Urinary bladder (tissue), 4 donors: ENCODE data around the gene ADPGK. TPM values are rescaled to one million over a fixed set of nuclear protein-coding genes. Genes with fewer than 3 reads are reported as not detected.
A peak's percentile ranks its signal among the peaks of the same experiment; 100 is the strongest.

ENCODE experiments used
- DNase-seq: peaks from one replicate; pipeline ENCODE4 v3.0.0-alpha.2; 2015; ENCODE audit errors: extremely low spot score
- H3K27ac ChIP-seq: one replicate; pipeline ENCODE4 v1.5.1; 2013; ENCODE audit warnings: low read depth, mild to moderate bottlenecking, moderate library complexity
- H3K36me3 ChIP-seq: one replicate; pipeline ENCODE4 v1.6.1; 2013; ENCODE audit warnings: mild to moderate bottlenecking, moderate library complexity; ENCODE audit not compliant: insufficient read depth
- H3K4me1 ChIP-seq: one replicate; pipeline ENCODE4 v1.6.1; 2013; ENCODE audit warnings: mild to moderate bottlenecking, moderate library complexity; ENCODE audit not compliant: insufficient read depth
- H3K4me3 ChIP-seq: one replicate; pipeline ENCODE4 v1.5.1; 2013; ENCODE audit warnings: low read depth, low read length
- WGBS: extraction: QIAGEN DNeasy Blood & Tissue Kit; methylation state at CpG from one replicate; pipeline ENCODE4 v1.1.7; 2013; 5-methylcytosine and 5-hydroxymethylcytosine counted together
- polyA plus RNA-seq: library from polyadenylated mRNA; stranded (reverse); fragments of 200-250 nt; gene quantifications from one replicate; pipeline ENCODE4 v1.2.3, GENCODE V29; 2013
- total RNA-seq: library from RNA; depleted of rRNA; stranded (reverse); fragments of >200 nt; gene quantifications from one replicate; pipeline ENCODE4 v1.2.3, GENCODE V29; 2014
- donor health status: healthy with polysubstance abuse.
- donor health status: healthy.

Gene ADPGK
- total and polyA plus RNA-seq, 2 donors, result 28.8 to 65.7 TPM

DNA sequence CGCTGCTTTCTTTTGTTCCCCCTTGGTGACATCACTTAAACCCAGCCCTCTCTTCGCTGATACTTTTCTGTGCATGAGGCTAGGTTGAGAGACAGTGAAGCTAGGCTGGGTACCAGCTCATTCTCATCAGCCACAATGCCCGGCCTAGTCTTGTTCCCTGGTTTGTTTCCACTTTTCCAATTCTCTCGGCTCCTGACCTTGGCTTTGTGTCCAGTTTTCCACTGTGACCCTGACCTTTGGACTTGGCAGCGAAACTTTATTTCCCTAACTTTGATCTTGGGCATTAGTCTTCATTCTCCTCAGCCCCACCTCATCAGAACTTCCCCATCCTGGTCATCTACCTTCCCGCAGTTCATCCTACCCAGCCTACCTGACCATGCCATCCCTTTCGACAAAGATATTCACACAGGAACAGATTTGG is 908 bp upstream of the ADPGK start:
- no peaks in the 10 kb centered on the region for H3K4me1 ChIP-seq
- peak overlapping the region; percentile 96 for H3K4me3 ChIP-seq
- no peak overlapping the region for H3K27ac ChIP-seq
- H3K36me3 ChIP-seq, result no peaks in the 10 kb centered on the region
- no peak for DNase-seq
- 45% methylated on average over 7 of the region's 7 CpGs for WGBS

DNA sequence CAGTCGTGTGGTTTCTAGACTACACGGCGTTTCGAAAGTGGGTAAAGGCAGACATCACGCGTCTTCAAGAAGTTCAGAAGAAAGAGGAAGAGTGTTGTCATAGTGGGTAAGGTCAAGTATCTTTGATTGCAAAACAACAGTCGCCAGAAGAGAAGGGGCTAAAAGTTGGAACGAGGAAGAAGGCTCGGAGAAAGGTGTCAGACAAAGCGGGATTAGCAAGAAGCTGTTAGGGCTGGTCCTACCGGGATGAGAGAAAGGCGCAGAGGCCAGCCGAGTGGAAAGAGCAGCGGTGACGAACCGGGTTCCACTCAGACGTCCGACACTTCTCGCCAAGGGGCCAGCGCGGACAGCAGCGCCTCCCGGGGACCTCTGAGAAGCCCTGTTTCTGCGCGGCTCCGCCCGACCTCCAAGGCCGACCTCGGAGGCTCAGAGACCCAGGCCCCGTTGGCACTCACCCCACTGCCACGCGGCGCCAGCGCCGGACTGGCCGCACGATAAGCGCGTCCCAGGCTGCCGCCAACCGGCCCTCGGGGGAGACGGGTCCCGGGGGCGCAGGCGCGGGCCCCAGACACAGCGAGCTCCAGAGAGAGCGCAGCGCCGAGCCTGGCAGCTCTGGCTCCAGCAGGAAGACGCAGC is 436 bp downstream of the ADPGK start:
- Histone ChIP-seq H3K4me1 (no peaks in the 10 kb centered on the region), H3K4me3 (peak overlapping the region; percentile 96), H3K27ac (peak overlapping the region; percentile 85), H3K36me3 (no peaks in the 10 kb centered on the region)
- under 1% methylated on average over 52 of the region's 52 CpGs for whole genome bisulfite sequencing
- DNase-seq, result no peak

DNA sequence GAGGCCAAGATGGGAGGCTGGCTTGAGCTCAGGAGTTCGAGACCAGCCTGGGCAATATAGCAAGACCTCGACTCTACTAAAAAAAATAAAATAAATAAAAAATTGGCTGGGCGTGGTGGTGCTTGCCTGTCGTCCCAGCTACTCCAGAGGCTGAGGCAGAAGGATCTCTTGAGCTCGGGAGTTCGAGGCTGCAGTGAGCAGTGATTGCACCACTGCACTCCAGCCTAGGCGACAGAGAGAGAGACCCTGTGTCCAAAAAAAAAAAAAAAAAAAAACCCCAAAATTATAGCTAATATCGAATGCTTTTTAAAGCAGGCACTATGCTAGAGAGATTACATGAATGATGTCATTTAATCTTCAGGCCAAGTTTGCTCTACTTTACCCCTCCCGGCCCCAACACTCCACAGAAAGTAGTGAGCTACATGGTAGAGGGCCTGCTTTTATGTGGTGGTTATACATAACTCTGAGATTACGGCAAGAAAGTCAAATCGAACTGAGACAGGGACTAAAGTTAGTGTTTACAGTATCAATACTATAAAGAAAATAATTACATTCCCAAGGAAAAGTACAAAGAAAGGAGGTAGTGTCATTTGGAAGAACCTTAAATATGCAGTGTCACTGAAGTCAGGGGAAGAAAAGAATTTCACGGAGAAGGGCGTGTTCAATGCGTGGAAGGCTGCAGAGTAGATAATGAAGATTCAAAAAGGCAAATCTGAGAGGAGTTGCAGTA is 1.1 kb downstream of the ADPGK start:
- no peak overlapping the region for H3K27ac ChIP-seq
- H3K36me3 ChIP-seq, result no peaks in the 10 kb centered on the region
- DNase-seq, result no peak
- peak overlapping the region; percentile 96 for H3K4me3 ChIP-seq
- 44% methylated on average over 14 of the region's 14 CpGs for WGBS
- H3K4me1 ChIP-seq, result no peaks in the 10 kb centered on the region

GRCh38 chr15:72781631-72782030 is 1.9 kb downstream of the ADPGK start:
- WGBS, result 80% methylated on average over 6 of the region's 6 CpGs
- no peaks in the 10 kb centered on the region for H3K36me3 ChIP-seq
- H3K27ac ChIP-seq, result no peak overlapping the region
- H3K4me3 ChIP-seq, result no peak overlapping the region
- no peaks in the 10 kb centered on the region for H3K4me1 ChIP-seq
- no peak for DNase-seq

DNA sequence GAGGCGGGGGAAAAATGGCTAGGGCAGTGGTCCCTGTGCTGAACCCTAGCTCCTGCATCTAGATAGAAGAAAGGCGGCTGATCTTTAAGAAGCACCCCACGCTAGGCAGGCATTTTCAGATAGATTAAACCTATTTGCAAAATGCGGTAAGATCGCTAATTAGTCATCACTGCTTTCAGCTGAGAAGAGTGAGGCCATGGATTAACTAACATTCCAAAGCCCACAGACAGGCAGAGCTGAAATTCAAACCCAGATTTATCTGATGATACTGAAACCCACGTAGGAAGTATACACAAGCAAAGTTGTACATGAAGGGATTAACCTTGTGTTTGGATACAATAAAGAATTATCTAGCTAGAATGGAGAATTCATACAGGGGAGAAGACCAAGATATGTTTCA is 4.8 kb downstream of the ADPGK start:
- Histone ChIP-seq H3K27ac (no peak overlapping the region), H3K4me3 (no peak overlapping the region), H3K4me1 (no peaks in the 10 kb centered on the region), H3K36me3 (no peaks in the 10 kb centered on the region)
- DNase-seq, result no peak
- 84% methylated on average over 6 of the region's 6 CpGs for WGBS

GRCh38 chr15:72774696-72775383 is 8.7 kb downstream of the ADPGK start:
- WGBS, result 87% methylated on average over 2 of the region's 2 CpGs

DNA sequence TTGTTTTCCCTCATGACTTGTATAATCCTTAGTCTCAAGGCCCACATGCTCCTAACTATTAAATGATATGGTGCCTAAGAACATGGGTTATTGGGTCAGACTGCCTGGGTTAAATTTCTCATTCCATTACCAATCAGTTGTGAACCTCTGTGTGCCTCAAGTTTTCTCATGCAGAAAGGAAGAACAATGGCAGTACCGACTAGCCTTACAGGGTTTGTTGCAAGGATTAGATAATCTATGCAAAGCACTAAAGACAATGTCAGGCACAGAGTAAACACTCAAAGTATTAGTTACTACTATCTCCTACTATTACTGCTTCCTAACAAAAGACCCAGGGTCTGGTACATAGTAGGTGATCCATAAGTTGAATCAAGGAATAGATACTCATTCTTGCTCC is 12.2 kb downstream of the ADPGK start:
- Histone ChIP-seq H3K4me1 (no peaks in the 10 kb centered on the region), H3K4me3 (no peak overlapping the region), H3K27ac (no peak overlapping the region), H3K36me3 (peaks cover 6% of the 10 kb centered on the region)
- no peak for DNase-seq
- 66% methylated on average over 1 of the region's 1 CpG for WGBS

More at GRCh38 chr15:72774696-72775383, 8.7 kb downstream of the ADPGK start:
- Histone ChIP-seq H3K27ac (no peak overlapping the region), H3K4me3 (no peak overlapping the region), H3K36me3 (peaks cover 1% of the 10 kb centered on the region), H3K4me1 (no peaks in the 10 kb centered on the region)
- DNase-seq, result no peak

DNA sequence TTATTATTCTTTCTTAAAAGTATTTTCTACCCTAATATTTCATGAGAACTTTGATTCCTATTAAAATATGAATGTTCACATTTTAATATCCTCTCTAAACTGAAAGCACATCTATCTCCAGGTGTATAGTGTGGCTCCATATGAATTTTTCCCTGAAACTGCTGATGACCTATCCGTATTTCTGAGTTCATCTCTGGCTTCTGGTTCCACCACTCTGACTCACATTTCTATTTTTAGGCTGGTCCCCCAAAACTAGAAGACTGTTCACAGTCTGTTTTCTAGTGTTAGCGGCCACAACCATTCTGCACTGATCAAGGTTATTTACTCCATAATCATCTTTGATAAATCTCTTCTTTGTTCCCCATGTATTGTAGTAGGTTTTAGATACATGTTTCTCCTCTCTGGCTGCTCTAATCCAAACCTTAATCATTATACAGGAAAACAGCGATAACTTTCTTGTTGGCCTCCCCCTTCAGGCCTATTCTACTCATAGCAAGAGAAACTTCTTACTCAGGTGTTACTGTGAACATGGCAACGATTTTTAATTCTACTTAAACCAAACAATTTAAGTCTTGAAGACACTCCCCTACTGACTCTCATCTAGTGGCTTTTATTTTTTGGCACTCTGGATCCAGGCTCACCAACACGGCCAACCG is 12.8 kb downstream of the ADPGK start:
- H3K4me3 ChIP-seq, result no peak overlapping the region
- H3K36me3 ChIP-seq, result peaks cover 7% of the 10 kb centered on the region
- H3K27ac ChIP-seq, result no peak overlapping the region
- WGBS, result 84% methylated on average over 6 of the region's 6 CpGs
- no peaks in the 10 kb centered on the region for H3K4me1 ChIP-seq
- DNase-seq, result no peak

- no peak overlapping the region for H3K4me3 ChIP-seq
- H3K4me1 ChIP-seq, result no peaks in the 10 kb centered on the region
- peaks cover 7% of the 10 kb centered on the region for H3K36me3 ChIP-seq
- DNase-seq, result no peak
- WGBS, result 98% methylated on average over 2 of the region's 2 CpGs
- H3K27ac ChIP-seq, result no peak overlapping the region
Observed at GRCh38 chr15:72766780-72767179, 16.8 kb downstream of the ADPGK start.

DNA sequence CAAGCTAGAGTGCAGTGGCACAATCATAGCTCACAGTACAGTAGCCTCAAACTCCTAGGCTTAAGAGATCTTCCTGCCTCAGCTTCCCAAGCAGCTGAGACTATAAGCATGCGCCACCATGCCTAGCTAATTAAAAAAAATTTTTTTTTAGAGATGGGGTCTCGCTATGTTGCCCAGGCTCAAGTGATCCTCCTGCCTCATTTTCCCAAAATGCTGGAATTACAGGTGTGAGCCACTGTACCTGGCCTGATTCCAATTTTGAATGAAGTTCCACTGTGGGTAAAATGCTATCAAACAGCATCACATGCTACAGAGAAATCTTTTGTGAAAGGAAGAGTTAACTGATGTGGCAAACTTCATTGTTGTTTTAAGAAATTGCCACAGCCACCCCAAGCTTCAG is 17.5 kb downstream of the ADPGK start:
- DNase-seq, result no peak
- no peaks in the 10 kb centered on the region for H3K4me1 ChIP-seq
- no peak overlapping the region for H3K4me3 ChIP-seq
- peaks cover 6% of the 10 kb centered on the region for H3K36me3 ChIP-seq
- H3K27ac ChIP-seq, result no peak overlapping the region
- WGBS, result 98% methylated on average over 2 of the region's 2 CpGs

GRCh38 chr15:72764656-72765055 is 18.9 kb downstream of the ADPGK start:
- no peak overlapping the region for H3K4me3 ChIP-seq
- H3K27ac ChIP-seq, result no peak overlapping the region
- WGBS, result 99% methylated on average over 3 of the region's 3 CpGs

DNA sequence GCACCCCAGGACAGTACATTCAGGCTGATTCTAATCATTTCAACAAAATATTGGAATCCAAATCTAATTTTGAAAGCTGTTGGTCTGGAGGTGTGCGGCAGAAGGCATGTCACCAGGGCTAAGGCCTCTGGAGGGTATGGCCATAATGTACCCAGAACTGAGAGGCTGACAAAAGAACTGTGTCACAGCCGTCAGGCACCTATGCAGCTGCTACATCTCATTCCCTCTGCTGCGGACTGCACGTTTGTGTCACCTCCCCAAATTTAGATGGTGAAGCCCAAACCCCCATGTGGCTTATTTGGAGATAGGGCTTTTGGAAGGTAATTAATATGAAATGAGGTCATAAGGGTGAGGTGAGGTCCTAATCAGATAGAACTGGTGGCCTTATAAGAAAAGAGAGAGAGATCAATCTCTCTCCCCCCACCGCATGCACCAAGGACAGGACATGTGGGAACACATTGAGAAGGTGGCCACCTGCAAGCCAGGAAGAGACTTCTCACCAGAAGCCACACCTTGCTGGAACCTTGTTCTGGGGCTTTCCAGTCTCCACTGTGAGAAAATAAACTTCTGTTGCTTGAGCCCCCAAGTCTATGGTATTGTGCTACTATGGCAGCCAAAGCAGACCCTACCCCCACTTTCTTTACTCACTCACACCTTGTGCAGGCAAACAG is 22.8 kb downstream of the ADPGK start:
- H3K36me3 ChIP-seq, result peaks cover 1% of the 10 kb centered on the region

More at GRCh38 chr15:72764656-72765055, 18.9 kb downstream of the ADPGK start:
- no peaks in the 10 kb centered on the region for H3K4me1 ChIP-seq
- DNase-seq, result no peak
- H3K36me3 ChIP-seq, result peaks cover 6% of the 10 kb centered on the region

GRCh38 chr15:72758182-72758581 is 25.4 kb downstream of the ADPGK start:
- H3K4me1 ChIP-seq, result no peaks in the 10 kb centered on the region
- no peak for DNase-seq
- H3K4me3 ChIP-seq, result no peak overlapping the region
- 73% methylated on average over 3 of the region's 3 CpGs for WGBS
- H3K27ac ChIP-seq, result no peak overlapping the region
- peaks cover 1% of the 10 kb centered on the region for H3K36me3 ChIP-seq

More for the DNA sequence above, 22.8 kb downstream of the ADPGK start:
- H3K4me3 ChIP-seq, result no peak overlapping the region
- H3K27ac ChIP-seq, result no peak overlapping the region
- DNase-seq, result no peak
- no peaks in the 10 kb centered on the region for H3K4me1 ChIP-seq
- 94% methylated on average over 5 of the region's 5 CpGs for WGBS
